CD4-positive, CD25-positive, alpha-beta regulatory T cell (primary cell): ENCODE measurements around the gene RAB29. TPM values are rescaled to one million over a fixed set of nuclear protein-coding genes. Genes with fewer than 3 reads are reported as not detected.

Source experiments
- polyA plus RNA-seq, 4 donors: library from polyadenylated mRNA; unstranded; fragments of 300-500 nt; fragmentation: Illumina TruSeq; gene quantifications; one replicate each; pipeline ENCODE4 v1.2.3, GENCODE V29; 2021
- total RNA-seq: library from RNA; stranded (reverse); gene quantifications from one replicate; pipeline ENCODE4 v1.2.3, GENCODE V29; 2022

RAB29 gene
- total and polyA plus RNA-seq, 5 donors from 2014 or later: 37.0 to 119 (median 98.2) TPM

Other genes starting within 250 kb of the RAB29 start
- gene ELK4, start 143.5 kb downstream of the RAB29 start, total RNA-seq: 106 TPM
- 1 to 10 TPM; 3.5 to 4.7 (median 4.6) TPM for gene ELK4, start 143.5 kb downstream of the RAB29 start, polyA plus RNA-seq
- gene SLC45A3, start 95.0 kb downstream of the RAB29 start, total RNA-seq: 0.74 TPM
- gene SLC45A3, start 95.0 kb downstream of the RAB29 start, polyA plus RNA-seq: not detected
- 72.0 TPM for gene NUCKS1, start 25.3 kb downstream of the RAB29 start, total RNA-seq
- gene NUCKS1, start 25.3 kb downstream of the RAB29 start, polyA plus RNA-seq: 10 to 100 TPM; 12.9 to 15.8 (median 13.3) TPM
- gene SLC41A1, start 37.7 kb upstream of the RAB29 start, total RNA-seq: 33.2 TPM
- 10 to 100 TPM; 10.8 to 18.5 (median 13.4) TPM for gene SLC41A1, start 37.7 kb upstream of the RAB29 start, polyA plus RNA-seq
- 3.8 TPM for gene PM20D1, start 74.7 kb upstream of the RAB29 start, total RNA-seq
- gene PM20D1, start 74.7 kb upstream of the RAB29 start, polyA plus RNA-seq: 1 to 10 TPM; 2.3 to 3.9 (median 3.6) TPM
- gene SLC26A9, start 168.0 kb upstream of the RAB29 start, total RNA-seq: not detected
- not detected for gene SLC26A9, start 168.0 kb upstream of the RAB29 start, polyA plus RNA-seq
- gene RAB7B, start 227.9 kb upstream of the RAB29 start, total RNA-seq: not detected
- not detected for gene RAB7B, start 227.9 kb upstream of the RAB29 start, polyA plus RNA-seq
- not detected for gene CTSE, start 248.4 kb upstream of the RAB29 start, total RNA-seq
- gene CTSE, start 248.4 kb upstream of the RAB29 start, polyA plus RNA-seq: not detected